ENCODE measurements around the gene AJAP1.

The AJAP1 gene

GRCh38 chr1:4615138-4615470 is 39.3 kb upstream of the AJAP1 start:
- H3K9me3 ChIP-seq (replicated peaks; ENCODE audit: insufficient read depth, low read length): no peaks in the 10 kb centered on the region
- TF ChIP-seq CTCF (IDR thresholded peaks at IDR 0.05; ENCODE audit: low read length) (no peak), EZH2phosphoT487 (IDR thresholded peaks at IDR 0.05; ENCODE audit: low read length) (no peak)

GRCh38 chr1:4615501-4615900 is 38.9 kb upstream of the AJAP1 start:
- Histone ChIP-seq H3K79me2 (ENCODE audit: low read length) (no peaks in the 10 kb centered on the region), H3K4me3 (ENCODE audit: low read length) (no peak overlapping the region), H4K20me1 (ENCODE audit: insufficient read depth, low read length) (no peaks in the 10 kb centered on the region), H3K9me2 (replicated peaks; ENCODE audit: insufficient read depth, low read length) (no peaks in the 10 kb centered on the region), H3K36me3 (replicated peaks; ENCODE audit: insufficient read depth, low read length) (no peaks in the 10 kb centered on the region), H3K27ac (ENCODE audit: low read length) (no peak overlapping the region), H3K4me2 (ENCODE audit: low read depth, low read length) (no peak overlapping the region), H3K4me1 (ENCODE audit: low read length) (no peaks in the 10 kb centered on the region), H3K9ac (ENCODE audit: low read length) (no peak overlapping the region), H3K27me3 (replicated peaks; ENCODE audit: insufficient read depth, low read length) (peaks cover 82% of the 10 kb centered on the region), H2AFZ (ENCODE audit: low read length) (no peak overlapping the region), H3F3A (ENCODE audit: insufficient read depth, low read length) (no peaks in the 10 kb centered on the region), H3K9me3 (replicated peaks; ENCODE audit: insufficient read depth, low read length) (no peaks in the 10 kb centered on the region)
- no peak for TF ChIP-seq CTCF (IDR thresholded peaks at IDR 0.05; ENCODE audit: low read length)
- no peak for TF ChIP-seq EZH2 (optimal IDR thresholded peaks at IDR 0.05; ENCODE audit: low read depth, low read length)
- no peak for TF ChIP-seq EZH2phosphoT487 (IDR thresholded peaks at IDR 0.05; ENCODE audit: low read length)
- DNase-seq: no peak

More at GRCh38 chr1:4615138-4615470, 39.3 kb upstream of the AJAP1 start:
- H3K27ac ChIP-seq (ENCODE audit: low read length): no peak overlapping the region
- H3F3A ChIP-seq (ENCODE audit: insufficient read depth, low read length): no peaks in the 10 kb centered on the region
- no peak overlapping the region for H3K9ac ChIP-seq (ENCODE audit: low read length)
- no peaks in the 10 kb centered on the region for H3K36me3 ChIP-seq (replicated peaks; ENCODE audit: insufficient read depth, low read length)
- no peak overlapping the region for H2AFZ ChIP-seq (ENCODE audit: low read length)
- peaks cover 85% of the 10 kb centered on the region for H3K27me3 ChIP-seq (replicated peaks; ENCODE audit: insufficient read depth, low read length)
- DNase-seq: no peak
- H3K4me3 ChIP-seq (ENCODE audit: low read length): no peak overlapping the region
- no peaks in the 10 kb centered on the region for H3K79me2 ChIP-seq (ENCODE audit: low read length)
- H3K9me2 ChIP-seq (replicated peaks; ENCODE audit: insufficient read depth, low read length): no peaks in the 10 kb centered on the region
- H3K4me2 ChIP-seq (ENCODE audit: low read depth, low read length): no peak overlapping the region
- H3K4me1 ChIP-seq (ENCODE audit: low read length): no peaks in the 10 kb centered on the region
- H4K20me1 ChIP-seq (ENCODE audit: insufficient read depth, low read length): no peaks in the 10 kb centered on the region

- Histone ChIP-seq H4K20me1 (ENCODE audit: insufficient read depth, low read length) (no peaks in the 10 kb centered on the region), H3K27ac (ENCODE audit: low read length) (no peak overlapping the region), H3K4me3 (ENCODE audit: low read length) (no peak overlapping the region), H3K27me3 (replicated peaks; ENCODE audit: insufficient read depth, low read length) (peaks cover 75% of the 10 kb centered on the region), H3F3A (ENCODE audit: insufficient read depth, low read length) (no peaks in the 10 kb centered on the region), H3K4me1 (ENCODE audit: low read length) (no peaks in the 10 kb centered on the region), H3K4me2 (ENCODE audit: low read depth, low read length) (no peak overlapping the region), H3K9me3 (replicated peaks; ENCODE audit: insufficient read depth, low read length) (no peaks in the 10 kb centered on the region), H3K9ac (ENCODE audit: low read length) (no peak overlapping the region), H3K36me3 (replicated peaks; ENCODE audit: insufficient read depth, low read length) (no peaks in the 10 kb centered on the region), H3K79me2 (ENCODE audit: low read length) (no peaks in the 10 kb centered on the region), H2AFZ (ENCODE audit: low read length) (no peak overlapping the region), H3K9me2 (replicated peaks; ENCODE audit: insufficient read depth, low read length) (no peaks in the 10 kb centered on the region)
- DNase-seq: no peak
- TF ChIP-seq CTCF (IDR thresholded peaks at IDR 0.05; ENCODE audit: low read length) (no peak), EZH2phosphoT487 (IDR thresholded peaks at IDR 0.05; ENCODE audit: low read length) (no peak), EZH2 (optimal IDR thresholded peaks at IDR 0.05; ENCODE audit: low read depth, low read length) (no peak)
Measured at GRCh38 chr1:4616831-4617465, 37.5 kb upstream of the AJAP1 start.

All from MM.1S (cell line).